ENCODE measurements around the gene AGAP1.
"Not testable (repeated sequence)": the region's sequence is repeated elsewhere in the genome, so short reads cannot be mapped to it uniquely, and the experiment has no call there.

AGAP1 gene

DNA sequence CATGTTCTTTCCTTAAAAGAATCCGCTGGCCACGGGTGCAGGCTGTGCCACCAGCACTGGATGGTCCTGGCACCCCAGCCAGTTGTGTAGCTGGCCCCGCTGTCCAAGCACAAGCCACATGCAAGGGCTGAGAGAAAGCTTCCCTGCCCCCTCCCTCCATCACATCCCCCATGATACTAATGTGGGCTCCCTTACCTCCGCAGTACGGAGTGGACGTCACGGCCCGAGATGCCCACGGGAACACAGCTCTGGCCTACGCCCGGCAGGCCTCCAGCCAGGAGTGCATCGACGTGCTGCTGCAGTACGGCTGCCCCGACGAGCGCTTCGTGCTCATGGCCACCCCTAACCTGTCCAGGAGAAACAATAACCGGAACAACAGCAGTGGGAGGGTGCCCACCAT, 629.9 kb downstream of the AGAP1 start:
- no peak for DNase-seq

- no peak for DNase-seq
Observed at GRCh38 chr2:236124182-236124893, 630.5 kb downstream of the AGAP1 start.

DNA sequence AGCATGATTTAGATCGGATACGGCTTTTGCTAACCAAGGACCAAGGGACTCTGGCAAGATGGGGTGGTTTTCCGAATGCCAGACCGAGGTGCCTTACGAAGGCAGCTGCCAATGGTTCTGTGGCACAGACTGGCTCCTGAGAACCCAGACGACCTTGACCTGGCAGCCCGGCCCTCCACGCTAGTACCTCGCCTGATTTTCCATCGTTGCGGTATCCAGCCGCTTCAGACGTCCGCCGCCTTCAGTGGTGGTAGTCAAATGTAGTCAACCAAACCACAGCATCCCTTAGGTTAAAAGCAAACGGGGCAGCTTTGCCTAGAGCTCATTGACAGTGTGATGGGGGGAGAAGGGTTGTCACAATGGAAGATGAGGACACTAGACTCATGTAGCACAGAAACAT, 631.7 kb downstream of the AGAP1 start:
- DNase-seq = no peak

DNA sequence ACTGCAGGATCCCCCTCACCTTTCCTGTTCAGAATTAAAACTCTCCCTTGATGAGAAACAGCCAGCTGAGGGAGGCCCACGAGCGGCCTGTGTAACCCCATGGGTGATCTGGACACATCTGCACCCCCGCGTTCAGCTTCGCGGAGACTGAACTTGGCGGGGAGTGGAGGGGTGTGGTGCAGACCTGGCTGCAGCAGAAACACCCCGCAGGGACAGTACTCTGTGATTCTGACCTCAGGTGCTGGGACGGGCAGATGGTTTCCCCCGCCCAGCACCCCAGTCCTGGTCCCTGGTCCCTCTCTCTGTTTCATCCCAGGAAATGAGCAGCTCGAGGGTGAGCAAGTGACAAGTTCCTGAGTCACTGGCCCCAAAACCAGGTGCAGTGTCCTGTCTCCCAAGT, 633.2 kb downstream of the AGAP1 start:
- DNase-seq = no peak

DNA sequence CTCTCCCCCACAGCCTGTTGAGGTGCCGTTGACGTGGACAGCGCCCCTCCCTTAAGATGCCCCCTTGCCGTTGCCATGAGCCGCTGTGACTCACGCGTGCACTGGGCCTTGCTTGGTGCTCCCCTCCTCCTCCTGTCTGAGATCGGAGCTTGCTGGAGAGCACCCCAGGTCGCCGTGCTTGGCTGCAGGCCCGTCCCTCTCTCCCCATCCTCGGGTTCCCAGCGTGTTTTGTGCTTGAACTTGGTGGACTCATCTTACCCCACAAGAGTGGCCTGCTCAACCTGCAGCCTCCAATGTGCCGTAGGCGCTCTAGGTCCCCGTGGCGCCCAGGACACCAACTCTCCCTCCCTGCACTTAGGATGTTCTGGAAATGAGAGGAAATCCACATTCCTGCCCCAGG, 634.5 kb downstream of the AGAP1 start:
- DNase-seq = no peak

- DNase-seq = no peak
Observed at GRCh38 chr2:236129935-236130334, 636.1 kb downstream of the AGAP1 start.

DNA sequence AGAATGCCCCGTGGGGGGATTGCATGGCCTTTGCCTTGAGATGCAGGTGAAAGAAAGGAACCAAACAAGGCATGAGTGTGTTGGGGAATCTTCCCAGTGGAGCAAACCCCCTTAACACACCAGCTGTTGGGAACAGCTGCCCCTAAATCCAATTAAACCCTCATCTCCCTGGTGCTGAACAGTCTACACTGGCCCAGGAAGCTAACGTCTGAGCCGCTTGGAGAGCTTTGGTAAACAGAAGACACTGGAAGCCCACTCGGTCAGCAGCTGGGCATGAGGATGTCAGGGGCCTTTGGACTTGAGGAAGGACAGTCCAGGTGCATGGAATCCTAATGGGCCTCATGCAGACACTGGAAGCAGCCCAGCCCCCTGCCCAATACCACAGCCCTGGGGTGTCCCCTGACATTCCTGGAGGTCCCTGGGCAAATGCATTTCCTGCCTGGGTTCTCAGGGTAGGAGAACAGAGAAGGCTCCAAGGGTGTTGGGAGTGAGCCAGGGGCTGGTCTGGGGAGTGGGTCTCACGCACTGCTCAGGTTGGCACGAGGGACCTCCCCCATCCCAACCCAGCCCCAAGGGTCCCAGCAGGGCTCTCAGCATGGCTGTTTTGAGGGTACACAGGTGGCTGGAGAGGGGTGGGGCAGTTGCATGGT, 636.6 kb downstream of the AGAP1 start:
- no peak for DNase-seq

DNA sequence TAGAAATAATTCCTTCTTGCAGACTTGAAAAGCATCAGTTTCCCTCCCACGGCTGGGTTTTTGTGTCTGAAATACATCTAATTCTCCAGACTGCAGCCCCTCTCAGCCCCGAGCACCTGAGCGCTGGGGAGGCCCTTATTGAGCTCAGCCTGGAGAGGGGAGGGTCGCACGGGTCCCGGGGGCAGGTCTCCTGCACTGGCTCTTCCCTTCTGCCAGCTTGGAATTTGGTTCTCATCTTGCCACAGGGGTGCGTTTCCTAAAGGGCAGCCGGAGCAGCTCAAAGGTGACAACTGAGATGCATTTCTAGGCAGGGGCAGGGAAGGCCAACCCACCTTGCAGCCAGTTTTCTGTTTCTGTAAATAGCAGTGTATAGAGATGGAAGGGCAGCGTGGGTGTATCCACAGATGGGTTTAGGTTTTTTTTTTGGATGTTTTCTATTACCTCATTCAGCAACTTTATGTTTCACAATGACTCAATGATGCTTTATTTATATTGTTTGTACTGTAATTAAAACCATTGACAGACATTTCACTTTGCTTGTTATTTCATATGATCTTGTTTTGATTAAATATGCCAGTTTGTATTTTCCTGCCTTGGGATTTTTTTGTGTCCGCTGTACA, 637.3 kb downstream of the AGAP1 start:
- DNase-seq = no peak

GRCh38 chr2:236133410-236134012, 639.7 kb downstream of the AGAP1 start:
- DNase-seq = no peak

- no peak for DNase-seq
Observed at GRCh38 chr2:236136538-236136937, 642.7 kb downstream of the AGAP1 start.

- DNase-seq = no peak
Observed at GRCh38 chr2:236137066-236137465, 643.2 kb downstream of the AGAP1 start.

- DNase-seq = not testable (repeated sequence)
Observed at GRCh38 chr2:236141616-236142015, 647.8 kb downstream of the AGAP1 start.

DNA sequence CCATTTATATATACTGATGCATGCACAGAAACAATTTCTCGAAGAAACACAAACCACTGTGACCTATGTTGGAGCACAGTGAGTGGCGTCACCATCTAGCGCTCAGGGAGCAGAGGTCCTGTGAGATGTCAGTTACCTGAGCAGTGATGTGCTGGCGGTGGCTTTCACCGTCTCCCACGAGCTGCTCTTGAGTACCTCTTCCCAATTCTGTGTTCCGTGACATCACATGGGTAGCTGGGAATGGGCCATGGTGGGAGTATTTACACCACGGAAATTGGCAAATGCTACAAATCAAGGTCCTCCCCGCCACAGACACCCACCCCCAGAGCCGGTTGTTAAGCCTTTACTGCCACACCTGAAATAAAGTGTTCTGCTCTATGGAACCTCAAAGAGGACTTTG, 650.0 kb downstream of the AGAP1 start:
- no peak for DNase-seq

- DNase-seq = no peak
Observed at GRCh38 chr2:236146436-236146835, 652.6 kb downstream of the AGAP1 start.

GRCh38 chr2:236155406-236155805, 661.6 kb downstream of the AGAP1 start:
- no peak for DNase-seq

- no peak for DNase-seq
Observed at GRCh38 chr2:236156095-236156859, 662.4 kb downstream of the AGAP1 start.

DNA sequence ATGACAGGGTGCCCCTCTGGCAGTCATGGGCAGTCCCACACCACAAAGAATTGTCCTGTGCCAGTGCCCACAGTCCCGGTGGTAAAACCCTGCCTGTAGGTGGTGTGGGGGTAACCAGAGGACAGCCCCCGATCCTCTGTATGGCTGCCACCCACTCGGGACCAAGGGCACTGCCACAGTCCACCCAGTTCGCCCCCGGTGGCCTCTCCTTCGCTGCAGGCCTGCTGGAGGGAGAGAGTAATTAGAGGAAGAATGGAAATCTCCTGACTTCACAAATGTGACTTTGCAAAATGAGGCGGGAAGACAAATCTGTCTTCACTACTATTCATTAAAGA, 663.0 kb downstream of the AGAP1 start:
- DNase-seq = no peak

DNA sequence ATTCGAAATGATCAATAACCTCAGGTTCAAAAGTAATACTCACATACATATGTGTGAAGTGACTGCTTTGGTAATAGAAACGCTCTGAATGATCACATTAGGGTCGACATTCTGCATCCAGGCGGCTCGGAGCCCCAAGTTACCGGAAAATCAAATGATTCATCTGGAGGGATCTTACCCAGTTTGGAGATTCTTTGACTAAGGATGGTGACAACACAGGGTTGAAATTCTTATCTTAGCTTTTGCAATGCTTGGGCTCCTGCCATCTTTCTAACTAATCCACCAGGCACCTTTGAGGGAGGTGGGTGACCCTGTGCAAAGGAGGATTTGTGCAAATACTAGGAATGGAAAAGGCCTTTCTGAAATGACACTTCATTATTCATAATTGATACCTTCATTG, 663.5 kb downstream of the AGAP1 start:
- no peak for DNase-seq

DNA sequence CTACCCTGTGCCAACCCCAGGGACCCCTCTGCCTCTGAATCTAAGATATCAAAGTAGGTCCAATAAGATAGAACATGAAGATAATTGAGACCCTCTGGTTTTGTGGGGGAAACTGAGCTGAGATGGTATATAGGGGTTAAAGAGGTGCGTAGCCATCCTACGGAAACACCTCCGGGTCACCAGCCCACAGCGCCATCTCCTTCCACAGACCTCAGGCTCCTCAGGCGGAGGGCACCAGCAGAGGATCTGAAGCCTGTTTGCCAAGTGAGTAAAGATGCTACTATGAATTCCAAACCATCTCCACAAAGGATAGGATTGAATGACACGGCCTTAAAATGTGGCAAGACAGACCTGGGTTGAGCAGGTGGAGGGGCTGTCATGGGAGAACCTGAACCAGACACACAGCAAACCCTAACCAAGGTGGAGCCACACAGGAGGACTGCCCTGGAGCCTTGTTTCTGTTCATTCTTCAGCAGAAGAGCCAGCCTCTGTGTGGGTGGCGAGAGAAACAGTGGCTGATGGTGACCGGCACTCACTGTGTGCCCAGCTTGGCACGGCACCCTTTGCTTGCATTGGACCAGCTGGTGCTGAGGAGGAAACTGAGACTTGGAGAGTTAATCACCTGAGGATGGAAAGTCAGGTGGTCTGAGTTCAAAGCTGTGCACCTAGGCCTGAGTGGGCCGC, 664.1 kb downstream of the AGAP1 start:
- DNase-seq = no peak

DNA sequence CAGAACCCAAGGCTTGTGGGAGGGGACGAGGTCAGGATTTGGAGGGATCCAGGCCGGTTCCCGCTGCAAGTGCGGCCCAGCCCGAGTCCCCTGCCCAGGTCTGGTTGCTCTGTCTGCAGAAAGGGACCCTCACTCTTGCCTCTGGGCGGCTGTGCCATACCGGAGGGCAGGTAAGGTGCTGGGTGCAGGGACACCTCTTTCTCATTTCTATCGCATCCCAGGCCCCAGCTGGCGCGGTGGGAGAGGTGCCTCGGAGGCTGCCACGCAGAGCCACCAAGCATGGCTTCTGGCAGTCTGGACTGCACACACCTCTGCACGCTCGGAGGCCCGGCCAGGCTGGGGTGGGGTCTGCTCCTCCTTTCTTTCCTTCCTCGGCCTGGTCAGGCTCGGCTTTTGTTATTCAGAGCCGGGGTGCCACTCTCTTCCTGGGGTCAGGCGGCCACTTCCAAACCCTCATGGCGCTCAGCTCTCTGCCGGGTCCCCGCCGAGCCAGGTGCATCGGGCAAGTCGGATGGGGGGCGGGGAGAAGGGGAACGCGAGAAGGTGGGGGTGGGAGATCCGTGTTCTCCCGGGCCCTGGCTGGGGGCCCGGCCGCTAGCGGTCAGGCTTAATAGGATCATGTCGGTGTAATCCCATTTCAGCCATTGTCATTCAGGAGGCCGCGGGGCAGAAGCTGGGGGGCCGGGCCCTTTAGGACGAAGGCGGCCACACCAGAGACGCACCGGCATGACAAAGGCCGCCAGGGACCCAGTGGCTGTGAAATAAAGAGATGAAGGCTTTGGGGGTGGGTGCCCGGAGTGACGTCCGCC, 665.3 kb downstream of the AGAP1 start:
- DNase-seq = no peak

DNA sequence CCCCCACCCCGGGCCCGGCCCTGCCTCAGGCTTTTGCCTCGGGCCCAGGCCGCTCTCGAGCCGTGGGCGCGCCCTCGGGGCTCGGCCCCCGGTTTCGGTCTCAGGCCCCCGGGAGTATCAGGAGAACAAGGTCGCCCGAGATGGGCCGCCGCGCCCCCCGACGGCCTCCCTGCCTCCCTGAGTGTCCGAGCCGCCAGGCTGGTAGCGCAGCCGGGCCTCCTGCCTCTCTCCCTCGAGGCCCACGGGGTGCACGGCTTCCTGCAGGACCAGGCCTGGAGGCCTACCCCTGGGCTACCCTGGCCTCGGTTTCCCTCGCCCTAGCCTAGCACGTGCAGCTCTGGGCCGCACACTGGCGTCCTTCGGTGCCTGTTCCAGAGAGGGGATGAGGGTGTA, 665.9 kb downstream of the AGAP1 start:
- DNase-seq = no peak

Data from Kasumi-1 (cell line).